Urinary bladder (tissue), 4 donors: Measurements from ENCODE around the gene NT5C3A. TPM values are rescaled to one million over a fixed set of nuclear protein-coding genes. Genes with fewer than 3 reads are reported as not detected.
"Not testable (repeated sequence)": the region's sequence is repeated elsewhere in the genome, so short reads cannot be mapped to it uniquely, and the experiment has no call there.

ENCODE experiments used
- DNase-seq: peaks from one replicate; pipeline ENCODE4 v3.0.0-alpha.2; 2015; ENCODE audit errors: extremely low spot score
- H3K27ac ChIP-seq: one replicate; pipeline ENCODE4 v1.5.1; 2013; ENCODE audit warnings: low read depth, mild to moderate bottlenecking, moderate library complexity
- H3K36me3 ChIP-seq: one replicate; pipeline ENCODE4 v1.6.1; 2013; ENCODE audit warnings: mild to moderate bottlenecking, moderate library complexity; ENCODE audit not compliant: insufficient read depth
- H3K4me1 ChIP-seq: one replicate; pipeline ENCODE4 v1.6.1; 2013; ENCODE audit warnings: mild to moderate bottlenecking, moderate library complexity; ENCODE audit not compliant: insufficient read depth
- H3K4me3 ChIP-seq: one replicate; pipeline ENCODE4 v1.5.1; 2013; ENCODE audit warnings: low read depth, low read length
- WGBS: extraction: QIAGEN DNeasy Blood & Tissue Kit; methylation state at CpG from one replicate; pipeline ENCODE4 v1.1.7; 2013; 5-methylcytosine and 5-hydroxymethylcytosine counted together
- polyA plus RNA-seq: library from polyadenylated mRNA; stranded (reverse); fragments of 200-250 nt; gene quantifications from one replicate; pipeline ENCODE4 v1.2.3, GENCODE V29; 2013
- total RNA-seq: library from RNA; depleted of rRNA; stranded (reverse); fragments of >200 nt; gene quantifications from one replicate; pipeline ENCODE4 v1.2.3, GENCODE V29; 2014
- donor health status: healthy with polysubstance abuse.
- donor health status: healthy.

The NT5C3A gene
- total and polyA plus RNA-seq, 2 donors = 15.8 to 61.4 TPM

GRCh38 chr7:33041631-33042428 lies 20.7 kb downstream of the NT5C3A start:
- no peaks in the 10 kb centered on the region for H3K4me1 ChIP-seq
- H3K36me3 ChIP-seq = no peaks in the 10 kb centered on the region
- H3K4me3 ChIP-seq = no peak overlapping the region
- WGBS = 92% methylated on average over 8 of the region's 8 CpGs
- no peak overlapping the region for H3K27ac ChIP-seq
- DNase-seq = no peak

GRCh38 chr7:33040803-33041516 lies 21.6 kb downstream of the NT5C3A start:
- Histone ChIP-seq H3K36me3 (no peaks in the 10 kb centered on the region), H3K4me1 (no peaks in the 10 kb centered on the region), H3K27ac (no peak overlapping the region), H3K4me3 (no peak overlapping the region)
- WGBS = 69% methylated on average over 9 of the region's 9 CpGs
- DNase-seq = no peak

DNA sequence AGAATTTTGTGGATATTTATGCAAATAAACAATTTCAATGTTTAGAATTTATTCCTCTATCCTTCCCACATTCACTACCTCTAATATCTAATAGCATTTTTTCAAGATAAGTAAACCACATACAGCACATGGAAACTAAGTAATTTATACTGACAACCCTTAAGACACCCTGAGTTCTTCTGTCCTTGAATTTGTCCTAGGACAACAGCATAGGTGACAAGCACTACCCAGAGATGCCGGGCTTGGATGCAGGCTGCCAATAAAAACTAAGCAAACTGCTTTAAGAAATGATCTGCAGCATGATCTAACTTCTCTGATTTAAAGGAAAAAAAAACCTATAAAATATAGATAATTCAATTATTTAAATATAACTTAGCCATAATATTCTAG lies 22.7 kb downstream of the NT5C3A start:
- DNase-seq = no peak
- peak overlapping the region; percentile 26 for H3K4me3 ChIP-seq
- H3K4me1 ChIP-seq = no peaks in the 10 kb centered on the region
- no peaks in the 10 kb centered on the region for H3K36me3 ChIP-seq
- no peak overlapping the region for H3K27ac ChIP-seq
- WGBS = 46% methylated on average over 1 of the region's 1 CpG

GRCh38 chr7:33039257-33039902 lies 23.2 kb downstream of the NT5C3A start:
- H3K36me3 ChIP-seq = no peaks in the 10 kb centered on the region
- no peak for DNase-seq
- WGBS = 26% methylated on average over 5 of the region's 5 CpGs
- H3K4me3 ChIP-seq = peak overlapping the region; percentile 26
- no peak overlapping the region for H3K27ac ChIP-seq
- no peaks in the 10 kb centered on the region for H3K4me1 ChIP-seq

DNA sequence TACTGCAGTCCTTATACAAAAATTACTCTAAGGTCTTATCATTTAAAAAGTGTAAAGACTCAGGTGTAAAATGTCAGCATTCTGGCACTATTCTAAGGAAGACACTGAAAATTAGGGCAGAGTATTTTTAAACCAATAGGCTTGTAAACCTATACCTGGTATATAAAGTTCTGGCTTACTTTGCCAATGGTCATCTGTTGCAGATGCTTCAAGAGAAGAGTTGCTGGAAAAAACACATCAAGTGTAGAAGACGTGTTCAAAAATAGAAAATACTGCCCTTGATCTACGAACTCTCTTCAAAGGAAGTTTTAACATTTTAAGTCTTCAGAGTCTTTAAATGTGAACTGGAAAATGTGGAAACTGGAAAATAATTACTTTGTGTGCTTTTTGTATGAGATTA lies 23.9 kb downstream of the NT5C3A start:
- H3K36me3 ChIP-seq = no peaks in the 10 kb centered on the region
- no peak overlapping the region for H3K4me3 ChIP-seq
- no peaks in the 10 kb centered on the region for H3K4me1 ChIP-seq
- DNase-seq = no peak
- no peak overlapping the region for H3K27ac ChIP-seq
- WGBS = 32% methylated on average over 2 of the region's 2 CpGs

GRCh38 chr7:33035776-33036175 lies 26.8 kb downstream of the NT5C3A start:
- Histone ChIP-seq H3K4me3 (no peak overlapping the region), H3K4me1 (no peaks in the 10 kb centered on the region), H3K27ac (no peak overlapping the region), H3K36me3 (no peaks in the 10 kb centered on the region)
- no peak for DNase-seq
- 96% methylated on average over 2 of the region's 2 CpGs for WGBS

- no peaks in the 10 kb centered on the region for H3K4me1 ChIP-seq
- no peak overlapping the region for H3K27ac ChIP-seq
- H3K36me3 ChIP-seq = peaks cover 2% of the 10 kb centered on the region
- 68% methylated on average over 4 of the region's 4 CpGs for WGBS
- no peak overlapping the region for H3K4me3 ChIP-seq
- no peak for DNase-seq
Measured at GRCh38 chr7:33024189-33024757, 38.3 kb downstream of the NT5C3A start.

DNA sequence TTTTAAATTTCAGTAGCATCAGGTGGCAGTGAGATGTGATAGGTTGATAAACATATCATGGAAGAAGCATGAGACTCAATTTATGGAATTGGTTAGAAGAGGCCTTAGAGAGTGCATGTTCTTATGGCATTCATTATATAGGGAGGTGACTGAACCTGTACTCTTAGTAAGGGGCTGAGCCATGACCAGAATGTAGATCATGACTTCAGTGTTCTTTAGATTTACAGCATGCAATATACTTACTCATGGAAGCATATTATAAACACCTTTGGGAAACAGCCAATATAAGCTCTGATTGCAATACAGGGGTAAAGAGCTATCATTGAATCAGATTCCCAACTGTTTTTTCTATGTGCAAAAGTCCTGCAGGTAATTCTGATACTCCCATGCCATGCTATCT lies 50.2 kb downstream of the NT5C3A start:
- Histone ChIP-seq H3K4me3 (no peak overlapping the region), H3K36me3 (peaks cover 3% of the 10 kb centered on the region), H3K4me1 (no peaks in the 10 kb centered on the region), H3K27ac (no peak overlapping the region)
- DNase-seq = no peak

GRCh38 chr7:33009734-33010133 lies 52.8 kb downstream of the NT5C3A start:
- Histone ChIP-seq H3K36me3 (no peaks in the 10 kb centered on the region), H3K4me3 (no peak overlapping the region), H3K4me1 (no peaks in the 10 kb centered on the region), H3K27ac (no peak overlapping the region)
- no peak for DNase-seq
- WGBS = 91% methylated on average over 2 of the region's 2 CpGs

DNA sequence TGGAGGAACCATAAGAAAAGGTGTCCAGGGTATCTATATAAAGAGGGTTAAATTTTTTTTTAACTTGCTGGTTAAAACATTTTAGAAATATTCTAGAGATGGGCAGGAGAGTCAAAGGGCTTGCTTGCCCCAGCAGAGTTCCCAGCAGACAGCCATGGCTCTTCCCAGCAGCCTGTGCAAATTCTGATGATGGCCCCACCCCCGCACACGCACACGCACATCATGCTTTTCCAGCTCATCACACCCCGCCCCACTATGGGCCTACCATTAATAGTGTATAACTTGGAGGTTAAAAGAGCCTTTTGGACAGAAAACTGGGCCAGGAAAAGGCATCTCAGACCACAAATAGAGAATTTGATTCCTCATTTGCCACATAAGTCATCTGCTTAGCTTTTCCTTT lies 56.9 kb downstream of the NT5C3A start:
- H3K4me1 ChIP-seq, H3K27ac ChIP-seq, H3K4me3 ChIP-seq, DNase-seq, H3K36me3 ChIP-seq: not testable (repeated sequence)
- 93% methylated on average over 4 of the region's 4 CpGs for WGBS

- WGBS = 93% methylated on average over 8 of the region's 8 CpGs
- not testable (repeated sequence) for H3K36me3 ChIP-seq, DNase-seq, H3K4me1 ChIP-seq, H3K27ac ChIP-seq, H3K4me3 ChIP-seq
Measured at GRCh38 chr7:33005193-33005592, 57.4 kb downstream of the NT5C3A start.

GRCh38 chr7:33004104-33004616 lies 58.4 kb downstream of the NT5C3A start:
- 86% methylated on average over 10 of the region's 10 CpGs for WGBS
- H3K36me3 ChIP-seq, H3K27ac ChIP-seq, DNase-seq, H3K4me3 ChIP-seq, H3K4me1 ChIP-seq: not testable (repeated sequence)

DNA sequence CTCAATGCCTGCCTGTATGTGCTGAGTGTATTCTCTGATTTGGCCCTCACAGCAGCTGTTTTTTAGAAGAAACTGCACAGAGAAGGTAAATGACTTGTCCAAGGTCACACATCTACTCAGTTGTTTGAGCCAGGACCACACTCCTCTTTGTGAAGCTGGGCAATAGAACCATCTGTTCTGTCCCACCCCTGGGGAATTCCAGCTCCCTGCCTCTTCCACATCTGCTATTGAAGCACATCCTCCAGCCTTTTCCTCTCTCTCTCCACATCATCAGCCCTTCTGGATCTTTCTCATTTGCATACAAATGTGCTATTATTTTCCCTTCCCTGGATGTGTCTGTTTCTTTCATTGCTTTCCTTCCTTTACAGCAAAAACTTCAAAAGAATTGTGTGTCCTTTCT lies 59.5 kb downstream of the NT5C3A start:
- not testable (repeated sequence) for H3K4me1 ChIP-seq, H3K27ac ChIP-seq, DNase-seq, H3K4me3 ChIP-seq, H3K36me3 ChIP-seq
